MCF 10A (cell line): ENCODE data around the gene CCDC57. TPM values are rescaled to one million over a fixed set of nuclear protein-coding genes. Genes with fewer than 3 reads are reported as not detected.

Experiments used
- BruUV-seq: library from RNA; stranded (reverse); fragments of 400-500 nt; replicated peaks from 2 replicates; lab custom pipeline; 2021; lab: Mats Ljungman, UMichigan
- CTCF ChIA-PET: fragments of 300-600 bp; sonication (Branson Sonifier 250); formaldehyde crosslinking; extraction: SDS; loops from one replicate; lab custom pipeline; 2021; ENCODE audit warnings: antibody characterized with exemption, inconsistent platforms; lab: Yijun Ruan, JAX
- POLR2A ChIA-PET: fragments of 300-600, 350-650 bp; sonication (Branson Sonifier 250); formaldehyde crosslinking; extraction: SDS; loops from one replicate; lab custom pipeline; 2020; ENCODE audit warnings: antibody characterized with exemption, inconsistent platforms; lab: Yijun Ruan, JAX
- DNase-seq: peaks from one replicate; pipeline ENCODE4 v3.0.0-alpha.2; 2018; ENCODE audit not compliant: unreplicated experiment
- H3K27ac Mint-ChIP-seq: one replicate; pipeline ENCODE4 v1.8.0; 2022; ENCODE audit warnings: mild to moderate bottlenecking, low read depth, mixed read lengths; ENCODE audit not compliant: unreplicated experiment
- H3K27me3 Mint-ChIP-seq: one replicate; pipeline ENCODE4 v1.8.0; 2022; ENCODE audit warnings: mixed read lengths; ENCODE audit not compliant: insufficient read depth, unreplicated experiment
- H3K36me3 Mint-ChIP-seq: one replicate; pipeline ENCODE4 v1.8.0; 2022; ENCODE audit warnings: mild to moderate bottlenecking, moderate library complexity, mixed read lengths; ENCODE audit not compliant: insufficient read depth, unreplicated experiment
- H3K4me1 Mint-ChIP-seq: one replicate; pipeline ENCODE4 v1.8.0; 2022; ENCODE audit warnings: mixed read lengths; ENCODE audit not compliant: insufficient read depth, unreplicated experiment
- H3K4me3 Mint-ChIP-seq: one replicate; pipeline ENCODE4 v1.8.0; 2022; ENCODE audit warnings: mild to moderate bottlenecking, moderate library complexity, mixed read lengths; ENCODE audit not compliant: unreplicated experiment
- H3K9me3 Mint-ChIP-seq: one replicate; pipeline ENCODE4 v1.8.0; 2022; ENCODE audit warnings: mixed read lengths; ENCODE audit not compliant: unreplicated experiment
- intact Hi-C: fragments of 100-400 bp; cut with micrococcal nuclease; formaldehyde crosslinking; loops from 2 replicates; pipeline ENCODE4 v1.14.1; 2022
- total RNA-seq: library from RNA; stranded (reverse); gene quantifications from 2 replicates; pipeline ENCODE4 v1.2.3, GENCODE V29; 2022
- TF ChIP-seq, protein P1 (sequence below): fragments of 200-600 bp; IDR thresholded peaks from one replicate; pipeline ENCODE4 v1.8.0; 2022; ENCODE audit warnings: antibody characterized with exemption, mild to moderate bottlenecking; ENCODE audit not compliant: unreplicated experiment

CCDC57 gene
- total RNA-seq, 1 experiment from 2014 or later: 86.8 TPM

GRCh38 chr17:82153745-82154375 is 58.8 kb downstream of the CCDC57 start:
- Mint-ChIP-seq H3K27me3 (no peaks in the 10 kb centered on the region), H3K27ac (peak overlapping the region; percentile 27), H3K36me3 (peaks cover 10% of the 10 kb centered on the region), H3K4me1 (no peaks in the 10 kb centered on the region), H3K9me3 (no peaks in the 10 kb centered on the region), H3K4me3 (no peak overlapping the region)
- TF ChIP-seq, protein P1, sequence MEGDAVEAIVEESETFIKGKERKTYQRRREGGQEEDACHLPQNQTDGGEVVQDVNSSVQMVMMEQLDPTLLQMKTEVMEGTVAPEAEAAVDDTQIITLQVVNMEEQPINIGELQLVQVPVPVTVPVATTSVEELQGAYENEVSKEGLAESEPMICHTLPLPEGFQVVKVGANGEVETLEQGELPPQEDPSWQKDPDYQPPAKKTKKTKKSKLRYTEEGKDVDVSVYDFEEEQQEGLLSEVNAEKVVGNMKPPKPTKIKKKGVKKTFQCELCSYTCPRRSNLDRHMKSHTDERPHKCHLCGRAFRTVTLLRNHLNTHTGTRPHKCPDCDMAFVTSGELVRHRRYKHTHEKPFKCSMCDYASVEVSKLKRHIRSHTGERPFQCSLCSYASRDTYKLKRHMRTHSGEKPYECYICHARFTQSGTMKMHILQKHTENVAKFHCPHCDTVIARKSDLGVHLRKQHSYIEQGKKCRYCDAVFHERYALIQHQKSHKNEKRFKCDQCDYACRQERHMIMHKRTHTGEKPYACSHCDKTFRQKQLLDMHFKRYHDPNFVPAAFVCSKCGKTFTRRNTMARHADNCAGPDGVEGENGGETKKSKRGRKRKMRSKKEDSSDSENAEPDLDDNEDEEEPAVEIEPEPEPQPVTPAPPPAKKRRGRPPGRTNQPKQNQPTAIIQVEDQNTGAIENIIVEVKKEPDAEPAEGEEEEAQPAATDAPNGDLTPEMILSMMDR: peak; percentile 96
- intact Hi-C loops: loop anchor here (1.0 to 2.0 kb wide), 2 partner anchors 48 to 123 kb away; partner anchors contain the start of gene RAC3
- peak; percentile 78 for DNase-seq
- POLR2A ChIA-PET: interaction anchor here (0.6 to 2.4 kb wide), 6 partner anchors 19 to 126 kb away, joined by 3 to 6 read pairs (median 6); partner anchors contain the start of gene FASN
- BruUV-seq: no TSS peak
- CTCF ChIA-PET: interaction anchor here (0.7 to 2.3 kb wide), 8 partner anchors 9 to 124 kb away, joined by 3 to 13 read pairs (median 4); no protein-coding TSS in a partner anchor

DNA sequence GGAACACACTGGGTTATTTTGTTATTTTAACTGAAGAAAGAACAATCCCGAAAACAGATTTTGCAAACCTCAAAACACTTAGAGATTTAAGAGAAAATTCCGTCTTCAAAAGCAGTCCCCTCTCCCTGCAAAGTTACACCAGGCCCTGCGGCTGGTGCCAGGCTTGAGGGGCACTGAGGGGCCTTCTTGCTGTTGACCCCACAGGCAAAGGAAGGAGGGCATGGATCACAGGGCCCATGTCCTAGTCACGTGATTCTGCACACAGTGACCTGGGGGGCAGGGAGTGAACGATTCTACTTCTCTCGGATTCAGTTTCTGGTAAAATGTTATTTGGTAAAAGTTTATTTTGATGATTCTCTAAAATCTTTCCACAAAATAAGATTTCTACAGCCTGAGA is 59.3 kb downstream of the CCDC57 start:
- CTCF ChIA-PET: interaction anchor here (1.4 to 2.3 kb wide), 3 partner anchors 16 to 123 kb away, joined by 3 to 13 read pairs (median 10); no protein-coding TSS in a partner anchor
- peaks cover 5% of the 10 kb centered on the region for H3K36me3 Mint-ChIP-seq
- BruUV-seq: no TSS peak

DNA sequence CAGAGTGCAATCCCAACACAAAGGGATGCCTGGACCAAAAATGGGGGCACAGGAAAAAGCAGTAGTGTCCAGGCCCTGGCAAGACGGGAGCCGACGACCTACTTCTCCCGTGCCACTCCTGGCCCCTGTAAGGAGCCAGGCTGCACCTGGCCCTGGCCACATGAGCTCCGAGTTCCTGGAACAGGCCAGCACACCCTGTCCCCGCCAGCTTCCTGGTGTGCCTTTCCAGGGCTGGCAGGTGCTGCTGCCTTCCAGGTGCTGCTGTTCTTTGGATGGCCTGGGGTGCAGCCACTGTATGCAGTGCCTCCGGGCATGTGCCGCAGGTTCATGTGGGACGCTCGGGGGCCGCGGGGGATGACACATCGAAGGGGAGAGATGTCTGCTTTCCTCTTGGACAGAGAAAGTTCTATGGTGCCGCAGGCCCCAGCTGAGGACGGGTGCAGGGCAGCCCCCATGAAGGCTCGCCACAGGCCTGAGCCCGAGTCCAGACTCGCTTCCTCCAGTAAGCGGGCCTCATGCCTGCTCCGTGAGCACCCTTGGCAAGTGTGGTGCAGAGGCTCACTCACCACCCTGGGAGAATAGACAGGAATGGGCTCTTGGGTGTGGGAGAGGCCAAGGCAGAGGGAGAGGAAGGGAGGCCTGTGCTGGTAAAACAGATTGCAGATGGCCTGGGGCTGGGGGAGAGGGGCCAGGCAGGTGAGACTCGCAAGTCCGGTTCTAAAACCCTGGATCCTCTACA is 59.9 kb downstream of the CCDC57 start:
- no peak for DNase-seq
- H3K36me3 Mint-ChIP-seq: peaks cover 11% of the 10 kb centered on the region
- H3K4me3 Mint-ChIP-seq: no peak overlapping the region
- no peaks in the 10 kb centered on the region for H3K27me3 Mint-ChIP-seq
- peaks cover 6% of the 10 kb centered on the region for H3K9me3 Mint-ChIP-seq
- TF ChIP-seq, protein P1: no peak
- CTCF ChIA-PET: interaction anchor here (0.7 to 1.7 kb wide), 4 partner anchors 15 to 663 kb away, joined by 3 to 10 read pairs (median 3); no protein-coding TSS in a partner anchor
- no peak overlapping the region for H3K27ac Mint-ChIP-seq
- POLR2A ChIA-PET: interaction anchor here (0.9 to 2.4 kb wide), 5 partner anchors 18 to 121 kb away, joined by 3 to 6 read pairs (median 6); partner anchors contain the start of genes FASN and RAC3
- no TSS peak for BruUV-seq
- H3K4me1 Mint-ChIP-seq: no peaks in the 10 kb centered on the region
- intact Hi-C loops: no loop called here

More for the DNA sequence above, 59.3 kb downstream of the CCDC57 start:
- no peak for DNase-seq
- H3K27ac Mint-ChIP-seq: peak overlapping the region; percentile 27
- H3K27me3 Mint-ChIP-seq: no peaks in the 10 kb centered on the region
- intact Hi-C loops: no loop called here
- POLR2A ChIA-PET: interaction anchor here (1.0 to 2.4 kb wide), 4 partner anchors 19 to 66 kb away, joined by 5 to 6 read pairs (median 6); no protein-coding TSS in a partner anchor
- no peaks in the 10 kb centered on the region for H3K4me1 Mint-ChIP-seq
- TF ChIP-seq, protein P1: no peak
- H3K4me3 Mint-ChIP-seq: no peak overlapping the region
- peaks cover under 1% of the 10 kb centered on the region for H3K9me3 Mint-ChIP-seq
